Uterus (tissue), 2 donors: ENCODE results near the gene B9D2.
"Not testable (repeated sequence)": the region's sequence is repeated elsewhere in the genome, so short reads cannot be mapped to it uniquely, and the experiment has no call there.

ENCODE experiments used
- CTCF ChIP-seq, 4 experiments: fragments of 200-600 bp in 2 of 4; fragments of 450-650 bp in 2 of 4; sonication (generic) in 2 of 4; IDR thresholded peaks; one replicate each; pipeline ENCODE4 v1.5.1; 2016 to 2019; ENCODE audit warnings: antibody characterized with exemption in 4 of 4, mild to moderate bottlenecking in 2 of 4, moderate library complexity in 1 of 4
- POLR2A ChIP-seq, 2 donors: fragments of 450-650 bp; IDR thresholded peaks; one replicate each; pipeline ENCODE4 v1.6.1; 2016; ENCODE audit warnings: antibody characterized with exemption in 2 of 2, mild to moderate bottlenecking in 1 of 2, moderate library complexity in 1 of 2

GRCh38 chr19:41408846-41409245 is 44.9 kb upstream of the B9D2 start:
- not testable (repeated sequence) for TF ChIP-seq CTCF, POLR2A (IDR thresholded peaks at IDR 0.05)
